Heart left ventricle (tissue), 13 donors: ENCODE data around the gene CCL18.
"Not testable (repeated sequence)": the region's sequence is repeated elsewhere in the genome, so short reads cannot be mapped to it uniquely, and the experiment has no call there.

Experiments
- CTCF ChIP-seq, 12 donors: fragments of 200-600 bp; sonication (generic) in 4 of 12; IDR thresholded peaks; one replicate each; pipeline versions ENCODE4 v1.5.0 to v1.8.0; 2018 to 2022; ENCODE audit warnings: antibody characterized with exemption in 12 of 12, mild to moderate bottlenecking in 5 of 12
- POLR2A ChIP-seq, 2 donors: fragments of 450-650 bp; IDR thresholded peaks; one replicate each; pipeline ENCODE4 v1.6.1; 2017; ENCODE audit warnings: antibody characterized with exemption in 2 of 2, mild to moderate bottlenecking in 2 of 2, moderate library complexity in 2 of 2
- donor health status: ischemic (EF 13 %, LVEDD 7.1; RV severe dilation, severe dysfunction).
- donor health status: DM: no; HTN: yes; CAD: no.
- donor health status: DM: no; HTN: no; CAD: no.
- donor health status: ischemic (EF 25% LVEDD 6.9; RV normal size, moderate dysfunction).
- donor health status: ischemic (EF 25% LVEDD 5.7; RV mildly dilated, moderate dysfunction).
- donor health status: ischemic (EF 35%, LVEDD 5.7; RV mildly dilated, moderate dysfunction).
- donor health status: nonischemic (EF 11% LVEDD 7.7; RV severe dilation, severe dysfunction).
- donor health status: DM: yes; HTN: yes; CAD: no.
- donor health status: PGD.
- donor health status: ischemic (EF 29% LVEDD 5.4; RV normal size, mild dysfunction).
- donor health status: nonischemic (EF 23%, LVEDD 6.1; RV moderate dilation, normal function).

GRCh38 chr17:36121099-36121498, 57.0 kb downstream of the CCL18 start:
- TF ChIP-seq CTCF, POLR2A (IDR thresholded peaks at IDR 0.05): not testable (repeated sequence)
